GM19240 (cell line): Measurements from ENCODE around the gene MYCL.
"Not testable (repeated sequence)": the region's sequence is repeated elsewhere in the genome, so short reads cannot be mapped to it uniquely, and the experiment has no call there.

ENCODE experiments used
- DNase-seq: peaks from one replicate; pipeline ENCODE4 v3.0.0; 2011; ENCODE audit warnings: low spot score; ENCODE audit not compliant: insufficient read length

The MYCL gene

GRCh38 chr1:39919545-39919944 lies 17.8 kb upstream of the MYCL start:
- peak; percentile 88 for DNase-seq

DNA sequence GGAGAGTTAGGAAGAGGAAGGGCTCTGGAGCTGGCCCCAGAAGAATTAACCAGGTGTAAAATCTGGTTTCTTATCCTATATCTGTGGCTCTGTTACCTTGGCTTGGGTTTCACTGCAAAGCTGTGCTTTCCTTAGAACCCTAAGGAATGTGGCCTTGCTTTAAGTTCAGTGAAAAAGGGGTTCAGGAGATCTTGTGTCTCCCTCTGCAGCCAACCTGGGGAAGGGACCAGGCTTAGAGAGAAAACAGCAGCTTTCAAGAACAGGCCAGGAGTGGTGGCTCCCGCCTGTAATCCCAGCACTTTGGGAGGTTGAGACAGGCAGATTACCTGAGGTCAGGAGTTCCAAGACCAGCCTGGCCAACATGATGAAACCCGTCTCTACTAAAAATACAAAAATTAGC lies 16.1 kb upstream of the MYCL start:
- DNase-seq, result no peak

DNA sequence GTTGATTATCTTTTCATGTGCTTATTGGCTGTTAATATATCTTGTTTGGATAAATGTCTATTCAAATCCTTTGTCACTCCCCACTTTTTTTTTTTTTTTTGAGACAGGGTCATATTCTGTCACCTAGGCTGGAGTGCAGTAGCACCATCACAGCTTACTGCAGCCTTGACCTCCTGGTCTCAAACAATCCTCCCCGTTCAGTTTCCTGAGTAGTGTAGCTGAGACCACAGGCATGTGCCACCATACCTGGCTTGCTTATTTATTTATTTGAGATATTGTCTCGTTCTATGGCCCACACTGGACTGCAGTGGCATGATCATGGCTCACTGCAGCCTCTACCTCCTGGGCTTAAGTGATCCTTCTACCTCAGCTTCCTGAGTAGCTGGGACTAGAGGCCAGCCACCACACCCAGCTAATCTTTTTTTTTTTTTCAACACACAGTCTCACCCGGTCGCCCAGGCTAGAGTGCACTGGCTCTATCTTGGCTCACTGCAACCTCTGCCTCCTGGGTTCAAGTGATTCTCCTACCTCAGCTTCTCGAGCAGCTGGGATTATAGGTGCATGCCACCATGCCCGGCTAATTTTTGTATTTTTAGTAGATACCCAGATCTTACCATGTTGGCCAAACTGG lies 13.9 kb upstream of the MYCL start:
- DNase-seq, result no peak

- DNase-seq, result not testable (repeated sequence)
These were observed 11.4 kb upstream of the MYCL start for GRCh38 chr1:39913136-39913535.

DNA sequence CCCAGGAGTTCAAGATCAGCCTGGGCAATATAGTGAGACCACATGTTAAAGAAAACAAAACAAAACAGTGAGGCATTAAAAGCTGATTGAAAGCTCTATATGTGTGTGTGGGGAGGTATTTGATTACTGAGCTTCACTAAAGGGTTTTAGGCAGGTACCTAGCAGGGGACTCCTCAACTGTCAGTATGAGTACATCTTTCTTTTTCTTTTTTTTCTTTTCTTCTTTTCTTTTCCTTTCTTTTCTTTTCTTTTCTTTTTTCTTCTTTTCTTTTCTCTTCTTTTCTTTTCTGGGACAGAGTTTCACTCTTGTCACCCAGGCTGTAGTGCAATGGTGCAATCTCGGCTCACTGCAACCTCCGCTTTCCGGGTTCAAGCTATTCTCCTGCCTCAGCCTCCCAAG lies 8.5 kb upstream of the MYCL start:
- no peak for DNase-seq

- no peak for DNase-seq
These were observed 6.8 kb upstream of the MYCL start for GRCh38 chr1:39908534-39908933.

DNA sequence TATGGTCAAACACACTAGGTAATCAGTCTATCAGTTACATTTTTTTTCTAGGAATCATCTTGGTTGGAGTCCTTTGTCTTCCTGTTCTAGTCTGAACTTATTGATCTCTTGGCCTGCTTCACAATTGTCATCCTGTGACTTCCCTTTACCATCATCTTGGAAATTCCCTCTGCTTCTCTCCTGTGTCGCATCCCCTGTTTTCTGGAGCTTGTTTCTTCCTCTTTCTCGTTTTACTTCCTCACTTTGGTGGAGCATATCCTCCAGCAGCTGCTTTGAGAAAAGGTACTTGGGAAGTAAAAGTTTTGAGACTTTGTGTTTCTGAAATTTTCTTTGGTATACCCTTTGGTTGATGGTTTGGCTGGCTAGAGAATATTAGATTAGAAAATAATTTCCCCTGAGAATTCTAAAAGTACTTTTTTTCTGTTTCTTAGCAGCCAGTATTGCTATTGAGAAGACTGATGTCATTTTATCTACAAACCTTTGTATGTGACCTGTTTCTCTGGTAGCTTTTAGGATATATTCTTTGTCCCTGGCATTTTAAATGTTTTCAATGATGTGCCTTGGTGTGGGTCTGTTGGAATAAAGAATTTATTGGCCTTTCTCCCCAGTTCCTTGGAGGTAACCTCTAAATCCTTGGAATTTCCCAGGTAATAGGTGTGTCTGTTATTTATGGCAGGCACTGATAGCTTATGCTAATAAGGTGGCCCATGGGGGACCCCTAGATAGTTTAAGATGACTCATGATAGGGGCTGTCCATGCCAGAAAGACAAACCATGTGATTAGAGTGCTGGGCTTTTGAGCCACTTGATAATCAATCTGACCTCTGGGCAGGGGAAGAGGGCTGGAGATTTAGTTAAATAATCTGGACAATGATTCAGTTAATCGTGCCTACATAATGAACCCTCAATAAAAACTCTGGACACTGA lies 6.1 kb upstream of the MYCL start:
- no peak for DNase-seq

DNA sequence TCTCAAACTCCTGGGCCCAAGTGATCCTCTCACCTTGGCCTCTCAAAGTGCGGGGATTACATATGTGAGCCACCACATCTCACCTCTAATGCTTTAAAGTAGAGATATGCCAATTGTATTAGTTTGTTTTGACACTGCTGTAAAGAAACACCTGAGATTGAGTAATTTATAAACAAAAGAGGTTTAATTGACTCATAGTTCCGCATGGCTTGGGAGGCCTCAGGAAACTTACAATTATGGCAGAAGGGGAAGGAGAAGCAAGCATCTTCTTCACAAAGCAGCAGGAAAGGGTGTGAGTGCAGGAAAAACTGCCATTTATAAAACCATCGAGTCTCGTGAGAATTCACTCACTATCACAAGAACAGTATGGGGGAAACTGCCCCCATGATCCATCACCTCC lies 3.5 kb upstream of the MYCL start:
- DNase-seq, result no peak

DNA sequence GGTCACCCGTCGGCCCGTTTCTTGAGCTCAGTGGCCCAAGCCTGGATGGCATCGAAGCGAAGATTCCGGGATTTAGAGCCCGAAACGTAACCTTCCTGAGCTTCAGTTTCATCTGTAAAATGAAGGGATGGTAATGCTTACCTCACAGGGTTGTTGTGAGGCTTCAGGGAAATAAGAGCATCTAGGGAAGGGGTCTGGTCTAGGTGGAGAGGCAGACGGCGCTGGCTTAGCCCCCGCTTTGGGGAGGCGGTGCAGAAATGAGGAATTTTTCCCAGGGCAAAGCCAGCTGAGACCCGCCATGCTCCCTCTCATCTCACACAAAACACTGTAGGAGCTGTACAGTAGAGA lies 717 bp upstream of the MYCL start:
- no peak for DNase-seq

GRCh38 chr1:39901464-39901713 lies 328 bp downstream of the MYCL start:
- DNase-seq, result no peak

DNA sequence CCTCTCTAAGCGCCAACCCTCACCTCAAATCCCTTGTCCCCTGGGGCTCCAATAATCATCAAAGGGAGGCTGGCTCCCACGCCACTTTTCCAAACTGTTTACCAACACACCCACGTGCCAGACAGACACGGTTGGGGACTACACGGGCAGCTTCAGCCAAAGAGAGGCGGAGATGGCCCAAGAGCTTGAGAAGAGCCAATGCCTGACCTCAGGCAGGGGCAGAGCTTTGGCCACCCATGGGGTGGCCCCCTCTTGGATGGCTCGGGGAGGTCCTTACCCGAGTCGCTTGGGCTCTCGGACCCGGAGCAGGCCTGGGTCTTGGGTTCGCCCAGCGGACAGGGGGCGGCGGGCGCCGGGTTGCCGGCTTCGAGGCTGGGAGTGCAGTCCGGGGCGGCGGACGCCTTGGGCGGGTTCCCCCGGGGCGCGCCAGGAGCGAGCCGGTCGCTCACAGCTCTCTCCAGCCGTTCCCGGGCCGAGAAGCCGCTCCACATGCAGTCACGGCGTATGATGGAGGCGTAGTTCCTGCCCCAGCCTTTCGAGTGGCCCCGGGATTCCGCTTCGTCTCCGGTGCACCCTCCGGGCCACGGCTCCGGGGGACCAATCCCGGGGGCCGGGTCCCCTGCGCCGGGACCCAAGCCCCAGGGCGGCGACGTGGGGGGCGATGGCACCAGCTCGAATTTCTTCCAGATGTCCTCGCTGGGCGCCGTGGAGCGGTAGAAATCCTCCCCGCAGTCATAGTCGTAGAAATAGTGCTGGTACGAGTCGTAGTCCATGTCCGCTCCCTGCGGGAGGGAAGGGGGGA lies 854 bp downstream of the MYCL start:
- DNase-seq, result no peak

GRCh38 chr1:39899611-39900538 lies 1.8 kb downstream of the MYCL start:
- DNase-seq, result no peak

DNA sequence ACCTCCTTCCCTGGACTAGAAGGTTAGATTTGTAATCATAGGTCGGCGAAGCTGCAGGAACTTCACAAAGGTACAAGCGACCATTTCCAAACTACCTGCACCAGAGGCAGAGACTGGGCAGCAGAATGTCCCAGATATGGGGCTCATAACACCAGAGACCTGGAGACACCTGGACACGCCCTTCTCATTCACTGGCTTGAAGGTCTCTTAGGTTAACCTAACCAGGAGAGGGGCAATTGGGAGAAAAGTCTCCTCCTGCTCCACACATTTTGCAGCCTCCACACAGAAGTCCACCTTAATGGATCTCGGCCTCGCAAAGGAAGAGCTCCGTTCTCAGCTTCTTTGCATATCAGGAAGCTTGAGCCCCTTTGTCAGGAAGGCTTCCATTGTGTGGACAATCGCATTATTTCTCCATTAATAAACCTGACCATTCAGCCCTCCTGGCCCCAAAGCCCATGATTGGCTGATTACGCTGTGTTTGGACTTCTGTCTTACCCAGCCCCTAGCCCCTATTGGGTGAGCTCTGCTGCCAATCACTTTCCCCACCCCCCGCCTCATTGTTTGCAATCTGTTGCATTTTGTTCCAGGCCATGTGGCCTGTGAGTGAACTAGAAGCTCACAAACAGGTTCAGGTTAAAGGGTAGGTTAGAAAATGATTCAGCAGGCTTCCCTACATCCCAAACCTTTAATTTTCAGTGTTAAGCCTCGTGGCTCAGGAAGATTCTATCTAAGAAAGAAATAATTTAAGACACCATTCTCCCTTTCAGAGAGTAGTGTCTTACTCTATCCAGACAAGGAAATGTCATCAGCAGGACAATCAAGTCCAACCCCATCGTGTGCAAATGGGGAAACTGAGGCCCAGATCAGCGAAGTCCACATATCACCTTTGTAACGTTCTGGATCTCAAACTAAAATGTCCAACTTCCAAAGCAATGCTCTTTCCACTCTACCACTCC lies 2.8 kb downstream of the MYCL start:
- DNase-seq, result no peak

DNA sequence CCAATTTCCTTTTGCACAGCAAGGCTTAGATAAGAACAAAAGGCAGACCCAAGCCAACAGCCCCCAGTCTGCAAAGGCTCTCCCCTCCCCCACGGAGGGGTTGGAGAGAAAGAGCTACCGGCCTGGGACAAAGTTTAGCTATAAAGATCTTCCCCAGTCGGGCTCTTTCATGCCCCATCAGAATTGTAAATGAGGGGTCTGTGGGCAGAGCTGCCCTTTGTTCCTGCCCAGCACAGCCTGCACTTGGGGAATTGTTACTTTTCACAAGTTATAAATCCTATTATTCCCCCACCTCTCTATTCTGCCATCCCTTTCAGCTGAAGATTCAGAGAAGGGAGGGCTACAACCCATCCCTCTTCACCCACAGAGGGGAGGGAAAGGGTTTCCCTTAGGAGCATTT lies 3.5 kb downstream of the MYCL start:
- no peak for DNase-seq

GRCh38 chr1:39896909-39897685 lies 4.6 kb downstream of the MYCL start:
- DNase-seq, result no peak

DNA sequence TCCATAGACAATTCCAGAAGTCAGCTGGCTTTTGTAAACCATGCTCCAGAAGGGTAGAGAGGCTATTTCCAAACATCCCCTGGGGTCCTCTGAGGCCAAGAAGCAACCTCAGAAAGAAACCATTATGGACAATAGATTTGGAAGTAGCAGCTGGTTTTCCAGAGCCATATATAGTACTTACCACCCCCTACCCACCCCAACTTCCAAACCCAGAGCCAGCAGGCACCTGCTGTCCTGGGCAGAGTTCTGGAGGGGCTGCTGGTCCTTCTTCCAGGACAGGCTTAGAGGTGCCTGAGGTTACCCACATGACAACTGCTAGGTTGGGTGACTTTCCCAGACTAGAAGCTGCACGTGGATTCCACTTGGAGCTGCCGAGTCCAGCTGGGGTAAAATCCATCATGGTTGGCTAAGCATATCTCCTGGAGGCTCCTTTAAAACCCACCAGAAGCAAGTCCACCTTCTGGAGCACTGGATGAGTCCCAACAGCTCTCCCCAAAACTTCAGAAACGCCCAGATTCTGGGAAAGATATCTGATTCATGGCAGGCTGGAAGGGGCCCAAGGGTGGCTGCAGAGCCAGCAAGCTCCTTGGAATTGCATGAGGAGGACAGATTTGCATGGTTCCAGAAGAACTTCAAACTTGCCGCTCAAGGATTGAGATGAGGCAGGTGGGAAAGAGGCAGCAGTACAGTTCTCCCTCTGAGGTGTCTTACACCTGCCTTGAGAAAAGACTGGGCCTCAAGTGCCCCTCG lies 5.8 kb downstream of the MYCL start:
- no peak for DNase-seq

DNA sequence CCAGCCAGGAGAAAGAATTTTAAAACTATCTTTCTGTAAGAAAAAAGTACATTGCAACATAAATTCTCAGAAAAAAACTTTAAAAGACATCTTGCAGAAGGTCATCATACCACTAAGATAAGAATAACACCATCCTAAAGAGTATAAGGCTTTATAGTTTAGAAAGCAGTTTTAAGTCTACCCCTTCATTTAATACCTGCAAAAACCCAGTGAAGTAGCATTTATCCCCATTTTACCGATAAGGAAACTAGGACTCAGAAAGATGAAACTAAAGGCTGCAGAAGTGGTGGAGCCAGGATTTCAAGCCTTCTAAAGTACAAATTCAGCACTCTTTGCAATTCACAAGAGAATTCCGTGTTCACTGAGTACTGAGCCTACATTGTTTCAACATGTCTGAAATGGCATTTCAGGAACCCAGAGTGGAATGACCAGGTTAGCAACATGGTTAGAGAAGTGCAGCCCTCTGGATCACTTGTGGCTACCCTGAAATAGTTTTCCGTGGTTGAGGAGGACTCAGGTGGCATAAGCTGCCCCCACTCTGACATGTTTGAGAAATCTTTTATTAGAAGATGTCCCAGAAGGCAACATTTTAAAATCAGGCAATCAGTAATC lies 6.7 kb downstream of the MYCL start:
- no peak for DNase-seq
